K562 treated with DMSO at 1 percent for 12 hours (cell line): ENCODE results near the gene CBY2. TPM values are rescaled to one million over a fixed set of nuclear protein-coding genes. Genes with fewer than 3 reads are reported as not detected.

ENCODE experiments used
- total RNA-seq: library from RNA; unstranded; fragments of 300-600 nt; gene quantifications from 2 replicates; pipeline ENCODE4 v1.2.3, GENCODE V29; 2022; ENCODE audit not compliant: insufficient read depth

CBY2 gene, protein sequence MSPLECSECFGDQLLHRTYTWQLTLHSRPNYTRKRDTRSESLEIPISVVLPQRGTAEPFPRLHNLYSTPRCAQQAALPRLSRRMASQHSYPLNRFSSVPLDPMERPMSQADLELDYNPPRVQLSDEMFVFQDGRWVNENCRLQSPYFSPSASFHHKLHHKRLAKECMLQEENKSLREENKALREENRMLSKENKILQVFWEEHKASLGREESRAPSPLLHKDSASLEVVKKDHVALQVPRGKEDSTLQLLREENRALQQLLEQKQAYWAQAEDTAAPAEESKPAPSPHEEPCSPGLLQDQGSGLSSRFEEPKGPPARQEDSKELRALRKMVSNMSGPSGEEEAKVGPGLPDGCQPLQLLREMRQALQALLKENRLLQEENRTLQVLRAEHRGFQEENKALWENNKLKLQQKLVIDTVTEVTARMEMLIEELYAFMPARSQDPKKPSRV
- not detected in 2 replicates for total RNA-seq

DNA sequence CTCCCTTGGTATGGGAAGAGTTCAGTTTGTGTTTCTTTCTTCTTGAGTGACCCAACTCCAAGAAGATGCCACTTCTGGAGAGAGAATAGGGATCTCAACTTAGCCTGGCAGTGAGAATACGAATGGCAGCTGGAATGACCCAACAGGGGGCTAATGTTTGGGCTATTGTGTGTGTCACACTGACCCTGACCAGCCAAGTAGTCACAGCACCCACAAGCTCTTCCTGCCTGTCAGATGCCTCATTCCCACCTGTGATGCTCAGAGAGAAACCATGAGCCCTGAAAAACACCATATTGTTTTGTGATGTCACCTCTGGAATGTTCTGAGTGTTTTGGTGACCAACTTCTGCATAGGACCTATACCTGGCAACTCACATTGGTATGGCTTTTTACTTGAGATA, at the start of gene CBY2:
CBY2 (plus strand) TSS at position 233 of the 400 bp plus-strand sequence; CDS start at position 304, 71 bp downstream.

Other genes starting within 250 kb of the CBY2 start
- gene COG3, start 237.4 kb upstream of the CBY2 start, total RNA-seq = 14.3 and 63.2 TPM in 2 replicates
- gene ERICH6B, start 86.6 kb upstream of the CBY2 start, total RNA-seq = not detected in 2 replicates
- gene SIAH3, start 149.4 kb downstream of the CBY2 start, total RNA-seq = not detected in 2 replicates